Adrenal gland (tissue), 12 donors: Measurements from ENCODE around the gene MYO1A. TPM values are rescaled to one million over a fixed set of nuclear protein-coding genes. Genes with fewer than 3 reads are reported as not detected.

Experiments used
- DNase-seq, 7 donors: peaks; one replicate each; pipeline ENCODE4 v3.0.0-alpha.2; 2019 to 2020
- H3K27ac ChIP-seq, 5 donors: fragments of 200-600 bp; sonication (generic) in 4 of 5; 1 replicate in 3 of 5; 2 replicates in 2 of 5; pipeline versions ENCODE4 v1.5.1 to v1.8.0; 2016 to 2020; ENCODE audit warnings: mild to moderate bottlenecking in 1 of 5
- H3K27me3 ChIP-seq: fragments of 200-600 bp; 2 replicates; pipeline ENCODE4 v1.8.0; 2021
- H3K36me3 ChIP-seq, 2 donors: fragments of 200-600 bp; replicated peaks in 1 of 2; 1 replicate in 1 of 2; 2 replicates in 1 of 2; pipeline versions ENCODE4 v1.5.1 to v1.8.0; 2018 to 2022
- H3K4me1 ChIP-seq, 2 donors: fragments of 200-600 bp; replicated peaks in 1 of 2; 1 replicate in 1 of 2; 2 replicates in 1 of 2; pipeline versions ENCODE4 v1.5.1 to v1.8.0; 2018 to 2021
- H3K4me3 ChIP-seq, 4 donors: fragments of 200-600 bp; sonication (generic) in 3 of 4; one replicate each; pipeline ENCODE4 v1.5.1; 2016 to 2018
- H3K9me3 ChIP-seq, 3 donors: fragments of 200-600 bp; sonication (generic) in 1 of 3; replicated peaks in 1 of 3; 1 replicate in 2 of 3; 2 replicates in 1 of 3; pipeline versions ENCODE4 v1.5.1 to v1.8.0; 2016 to 2021
- POLR2A ChIP-seq, 2 donors: fragments of 450-650 bp; IDR thresholded peaks; one replicate each; pipeline ENCODE4 v1.6.1; 2017; ENCODE audit warnings: antibody characterized with exemption in 2 of 2, mild to moderate bottlenecking in 2 of 2, moderate library complexity in 1 of 2
- WGBS, 4 donors: extraction: QIAGEN DNeasy Blood & Tissue Kit in 2 of 4; methylation state at CpG; one replicate each; pipeline versions ENCODE4 v1.1.5 to v1.1.7; 2013 to 2017; 5-methylcytosine and 5-hydroxymethylcytosine counted together
- intact Hi-C, 2 donors: fragments of 100-400 bp; cut with DNase I; formaldehyde crosslinking; loops; one replicate each; pipeline versions ENCODE4 v1.14.1 to v1.15.0; 2022 to 2023
- polyA plus RNA-seq, 3 donors: library from polyadenylated mRNA; stranded (reverse); fragments of 200-250 nt in 2 of 3; fragments of 350-450 nt in 1 of 3; fragmentation: Illumina TruSeq in 1 of 3; extraction: RNeasy Lipid Tissue Mini Kit (QIAGEN cat#74804) in 1 of 3; gene quantifications; one replicate each; pipeline ENCODE4 v1.2.3, GENCODE V29; 2013 to 2014
- total RNA-seq, 9 donors: library from RNA; depleted of rRNA in 4 of 9; stranded (reverse); fragments of >200 nt in 4 of 9; fragments of 120-200 nt in 1 of 9; fragmentation: NEBNext Ultra II Directional in 1 of 9; extraction: Animal tissue kit (Norgen Biotek cat#: 25700) in 1 of 9; gene quantifications; one replicate each; pipeline versions ENCODE4 v1.1.0 to v1.2.4, GENCODE V29; 2013 to 2023
- TF ChIP-seq, protein P1 (sequence below), 6 experiments: fragments of 450-650 bp in 4 of 6; fragments of 200-600 bp in 2 of 6; sonication (generic) in 1 of 6; IDR thresholded peaks; 1 replicate in 5 of 6; 2 replicates in 1 of 6; pipeline versions ENCODE4 v1.5.1 to v1.8.0; 2016 to 2021; ENCODE audit warnings: antibody characterized with exemption in 6 of 6, mild to moderate bottlenecking in 2 of 6, moderate library complexity in 1 of 6
- donor health status: healthy with polysubstance abuse.
- donor health status: Bipolar disorder and iron deficiency.
- donor health status: DM: yes; HTN: yes; CAD: no.
- donor health status: DM: no; HTN: no; CAD: no.
- donor health status: DM: no; HTN: no; CAD: no.
- donor health status: DM: yes; HTN: yes; CAD: no.

MYO1A gene
- total and polyA plus RNA-seq, 12 donors: under 0.01 to 1.6 (median 0.53) TPM; not detected in 1

- H3K4me1 ChIP-seq: peaks cover 8 to 18% of the 10 kb centered on the region in 2 donors
- no peaks in the 10 kb centered on the region for H3K9me3 ChIP-seq
- no peaks in the 10 kb centered on the region for H3K27me3 ChIP-seq
- intact Hi-C loops: loop anchor here (5.0 kb wide), 2 partner anchors 47 to 52 kb away; no protein-coding TSS in a partner anchor
- WGBS, 4 donors: 76 to 94% (median 81%) methylated on average over 5 of the region's 5 CpGs
- no peaks in the 10 kb centered on the region for H3K36me3 ChIP-seq
- no peak for DNase-seq
- no peak overlapping the region for H3K4me3 ChIP-seq
- no peak overlapping the region for H3K27ac ChIP-seq
- no peak for TF ChIP-seq POLR2A (IDR thresholded peaks at IDR 0.05)
- TF ChIP-seq, protein P1, sequence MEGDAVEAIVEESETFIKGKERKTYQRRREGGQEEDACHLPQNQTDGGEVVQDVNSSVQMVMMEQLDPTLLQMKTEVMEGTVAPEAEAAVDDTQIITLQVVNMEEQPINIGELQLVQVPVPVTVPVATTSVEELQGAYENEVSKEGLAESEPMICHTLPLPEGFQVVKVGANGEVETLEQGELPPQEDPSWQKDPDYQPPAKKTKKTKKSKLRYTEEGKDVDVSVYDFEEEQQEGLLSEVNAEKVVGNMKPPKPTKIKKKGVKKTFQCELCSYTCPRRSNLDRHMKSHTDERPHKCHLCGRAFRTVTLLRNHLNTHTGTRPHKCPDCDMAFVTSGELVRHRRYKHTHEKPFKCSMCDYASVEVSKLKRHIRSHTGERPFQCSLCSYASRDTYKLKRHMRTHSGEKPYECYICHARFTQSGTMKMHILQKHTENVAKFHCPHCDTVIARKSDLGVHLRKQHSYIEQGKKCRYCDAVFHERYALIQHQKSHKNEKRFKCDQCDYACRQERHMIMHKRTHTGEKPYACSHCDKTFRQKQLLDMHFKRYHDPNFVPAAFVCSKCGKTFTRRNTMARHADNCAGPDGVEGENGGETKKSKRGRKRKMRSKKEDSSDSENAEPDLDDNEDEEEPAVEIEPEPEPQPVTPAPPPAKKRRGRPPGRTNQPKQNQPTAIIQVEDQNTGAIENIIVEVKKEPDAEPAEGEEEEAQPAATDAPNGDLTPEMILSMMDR (IDR thresholded peaks at IDR 0.05): no peak
Observed at GRCh38 chr12:57009949-57010626, 39.8 kb downstream of the MYO1A start.

DNA sequence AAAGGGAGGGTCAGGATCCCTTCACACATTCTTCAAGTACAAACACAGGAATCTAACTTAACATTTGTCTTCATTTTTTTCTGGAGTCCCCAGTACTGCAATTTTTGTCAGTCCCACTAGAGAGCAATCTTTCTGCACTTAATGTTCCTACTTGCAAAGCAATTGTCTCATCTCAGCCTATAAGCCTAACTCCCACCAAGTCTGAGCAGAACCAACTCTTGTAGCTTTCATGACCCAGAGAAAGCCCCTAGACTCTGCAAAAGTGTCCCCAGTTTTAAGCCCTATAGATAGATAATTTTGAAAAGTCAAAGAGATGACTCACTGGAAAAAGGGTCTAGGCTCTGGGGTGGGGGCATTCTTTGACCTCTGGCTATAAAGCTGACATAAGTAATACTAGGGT, 41.8 kb downstream of the MYO1A start:
- Histone ChIP-seq H3K9me3 (no peaks in the 10 kb centered on the region), H3K27me3 (no peaks in the 10 kb centered on the region), H3K27ac (no peak overlapping the region), H3K4me1 (peaks cover 8 to 21% of the 10 kb centered on the region in 2 donors), H3K4me3 (no peak overlapping the region), H3K36me3 (peaks cover 0 to 15% of the 10 kb centered on the region in 2 donors)
- no peak for DNase-seq
- intact Hi-C loops: no loop called here
- TF ChIP-seq, protein P1 (IDR thresholded peaks at IDR 0.05): peak; percentile 36 to 69 (median 60)
- TF ChIP-seq POLR2A (IDR thresholded peaks at IDR 0.05): no peak

- Histone ChIP-seq H3K4me1 (peaks cover 8 to 22% of the 10 kb centered on the region in 2 donors), H3K36me3 (peaks cover 0 to 27% of the 10 kb centered on the region in 2 donors), H3K4me3 (peak overlapping the region in 1 of 4 donors; percentile 85), H3K27me3 (no peaks in the 10 kb centered on the region), H3K27ac (peak overlapping the region in 3 of 5 donors; percentile 30 to 88 (median 57)), H3K9me3 (no peaks in the 10 kb centered on the region)
- intact Hi-C loops: no loop called here
- DNase-seq: no peak
- 57 to 62% (median 61%) methylated on average over 10 of the region's 10 CpGs for WGBS, 4 donors
- TF ChIP-seq POLR2A (IDR thresholded peaks at IDR 0.05): no peak
- TF ChIP-seq, protein P1 (IDR thresholded peaks at IDR 0.05): no peak
Observed at GRCh38 chr12:57006809-57007475, 43.0 kb downstream of the MYO1A start.

GRCh38 chr12:57005980-57006808, 43.7 kb downstream of the MYO1A start, which contains the start of gene ZBTB39:
TSS of gene ZBTB39 (minus strand) at chr12:57006546. CDS start at chr12:57004917, 1,629 bp downstream.
- no peaks in the 10 kb centered on the region for H3K27me3 ChIP-seq
- peaks cover 0 to 28% of the 10 kb centered on the region in 2 donors for H3K36me3 ChIP-seq
- peak in 1 of 2 donors; percentile 35 for TF ChIP-seq POLR2A (IDR thresholded peaks at IDR 0.05)
- TF ChIP-seq, protein P1 (IDR thresholded peaks at IDR 0.05): peak in 5 of 6 experiments; percentile 9 to 53 (median 34)
- peak within 1 kb of the TSS in 4 of 5 donors; percentile 44 to 88 (median 74) for H3K27ac ChIP-seq
- peaks cover 8 to 29% of the 10 kb centered on the region in 2 donors for H3K4me1 ChIP-seq
- H3K4me3 ChIP-seq: peak within 1 kb of the TSS; percentile 16 to 91 (median 86)
- intact Hi-C loops: no loop called here
- DNase-seq: peak in 6 of 7 donors; percentile 41 to 61 (median 50)
- H3K9me3 ChIP-seq: no peaks in the 10 kb centered on the region
- 0 to 1% (median 1%) methylated on average over 13 to 93 of the region's 94 CpGs for WGBS, 4 donors
